Measurements from ENCODE around the gene SLC35A3.
"Not testable (repeated sequence)": the region's sequence is repeated elsewhere in the genome, so short reads cannot be mapped to it uniquely, and the experiment has no call there.

Gene SLC35A3

DNA sequence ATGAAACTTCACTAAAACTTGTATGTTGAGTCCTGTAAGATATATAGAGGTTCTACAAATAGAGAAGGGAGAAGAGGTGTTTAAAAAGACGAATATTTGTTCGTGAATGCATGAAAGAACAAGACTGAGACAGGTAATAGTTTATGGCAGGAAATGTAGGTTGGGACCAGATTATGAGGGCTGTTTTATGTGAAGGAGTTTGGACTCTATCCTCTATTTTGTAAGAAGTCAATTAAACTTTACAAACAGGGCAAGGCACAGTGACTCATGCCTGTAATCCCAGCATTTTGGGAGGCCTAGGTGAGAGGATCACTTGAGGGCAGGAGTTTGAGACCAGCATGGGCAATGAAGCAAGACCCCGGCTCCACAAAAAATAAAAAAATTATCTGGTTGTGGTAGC lies 5.7 kb downstream of the SLC35A3 start:
- Histone ChIP-seq H3K4me1 (ENCODE audit: insufficient read depth, low read length) (peaks cover 6% of the 10 kb centered on the region), H3K4me3 (ENCODE audit: low read depth in 1 of 2, low read length in 2 of 2) (no peak overlapping the region), H3K27ac (ENCODE audit: low read depth, low read length) (no peak overlapping the region), H3K27me3 (ENCODE audit: control insufficient read depth in 1 of 2, insufficient read depth in 2 of 2, low read length in 2 of 2) (no peaks in the 10 kb centered on the region), H3K36me3 (ENCODE audit: insufficient read depth, low read length) (peaks cover 4% of the 10 kb centered on the region), H3K9me3 (ENCODE audit: low read length) (no peaks in the 10 kb centered on the region), H3K9ac (ENCODE audit: low read length) (no peak overlapping the region)

DNA sequence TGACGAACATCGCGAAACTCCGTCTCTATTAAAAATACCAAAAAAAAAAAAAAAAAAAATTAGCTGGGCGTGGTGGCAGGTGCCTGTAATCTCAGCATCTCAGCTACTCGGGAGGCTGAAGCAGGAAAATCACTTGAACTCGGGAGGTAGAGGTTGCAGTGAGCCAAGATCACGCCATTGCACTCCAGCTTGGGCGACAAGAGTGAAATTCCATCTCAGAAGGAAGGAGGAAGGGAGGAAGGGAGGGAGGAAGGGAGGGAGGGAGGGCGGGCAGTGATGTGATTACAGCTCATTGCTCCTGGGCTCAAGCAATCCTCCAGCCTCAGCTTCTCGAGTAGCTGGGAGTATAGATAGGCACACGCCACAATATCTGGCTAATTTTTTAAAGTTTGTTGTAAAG lies 7.5 kb downstream of the SLC35A3 start:
- H3K9me3 ChIP-seq (ENCODE audit: low read length); H3K36me3 ChIP-seq (ENCODE audit: insufficient read depth, low read length); H3K27ac ChIP-seq (ENCODE audit: low read depth, low read length); H3K9ac ChIP-seq (ENCODE audit: low read length); H3K4me1 ChIP-seq (ENCODE audit: insufficient read depth, low read length); H3K4me3 ChIP-seq (ENCODE audit: low read depth in 1 of 2, low read length in 2 of 2); H3K27me3 ChIP-seq (ENCODE audit: control insufficient read depth in 1 of 2, insufficient read depth in 2 of 2, low read length in 2 of 2): not testable (repeated sequence)

DNA sequence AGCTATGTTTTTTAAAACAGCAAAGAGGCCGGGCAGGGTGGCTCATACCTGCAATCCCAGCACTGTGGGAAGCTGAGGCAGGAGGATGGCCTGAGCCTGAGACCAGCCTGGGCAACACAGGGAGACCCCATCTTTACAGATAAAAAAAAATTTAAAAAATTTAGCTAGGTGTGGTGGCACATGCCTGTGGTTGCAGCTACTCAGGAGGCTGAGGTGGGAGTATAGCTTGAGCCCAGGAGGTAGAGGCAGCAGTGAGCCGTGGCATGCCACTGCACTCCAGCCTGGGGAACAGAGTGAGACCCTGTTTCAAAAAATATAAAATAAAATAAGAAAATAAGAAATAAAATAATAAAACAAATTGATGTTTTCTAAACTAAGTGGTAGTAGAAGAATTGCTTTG lies 8.4 kb downstream of the SLC35A3 start:
- H3K4me3 ChIP-seq (ENCODE audit: low read depth in 1 of 2, low read length in 2 of 2) = no peak overlapping the region
- H3K9ac ChIP-seq (ENCODE audit: low read length) = no peak overlapping the region
- H3K4me1 ChIP-seq (ENCODE audit: insufficient read depth, low read length) = no peaks in the 10 kb centered on the region
- no peaks in the 10 kb centered on the region for H3K27me3 ChIP-seq (ENCODE audit: control insufficient read depth in 1 of 2, insufficient read depth in 2 of 2, low read length in 2 of 2)
- H3K27ac ChIP-seq (ENCODE audit: low read depth, low read length) = no peak overlapping the region
- no peaks in the 10 kb centered on the region for H3K9me3 ChIP-seq (ENCODE audit: low read length)
- peaks cover 4% of the 10 kb centered on the region for H3K36me3 ChIP-seq (ENCODE audit: insufficient read depth, low read length)

DNA sequence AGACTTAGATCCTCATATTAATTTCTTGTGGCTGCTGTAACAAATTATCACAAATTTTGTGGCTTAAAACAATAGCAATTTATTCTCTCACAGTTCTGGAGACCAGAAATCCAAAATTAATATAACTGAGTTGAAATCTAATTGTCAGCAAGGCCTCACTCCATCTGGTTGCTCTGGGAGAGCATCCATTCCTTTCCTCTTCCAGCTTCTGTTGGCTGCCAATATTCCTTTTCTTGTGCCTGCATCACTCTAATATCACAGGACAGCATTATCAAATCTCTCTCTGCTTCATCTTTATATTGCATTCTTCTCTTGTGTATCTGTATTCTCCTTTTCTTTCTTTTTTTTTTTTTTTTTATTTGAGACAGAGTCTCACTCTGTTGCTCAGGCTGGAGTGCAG lies 9.3 kb downstream of the SLC35A3 start:
- no peak overlapping the region for H3K27ac ChIP-seq (ENCODE audit: low read depth, low read length)
- H3K27me3 ChIP-seq (ENCODE audit: control insufficient read depth in 1 of 2, insufficient read depth in 2 of 2, low read length in 2 of 2) = no peaks in the 10 kb centered on the region
- no peaks in the 10 kb centered on the region for H3K4me1 ChIP-seq (ENCODE audit: insufficient read depth, low read length)
- no peak overlapping the region for H3K9ac ChIP-seq (ENCODE audit: low read length)
- H3K36me3 ChIP-seq (ENCODE audit: insufficient read depth, low read length) = peaks cover 4% of the 10 kb centered on the region
- no peak overlapping the region for H3K4me3 ChIP-seq (ENCODE audit: low read depth in 1 of 2, low read length in 2 of 2)
- H3K9me3 ChIP-seq (ENCODE audit: low read length) = no peaks in the 10 kb centered on the region

DNA sequence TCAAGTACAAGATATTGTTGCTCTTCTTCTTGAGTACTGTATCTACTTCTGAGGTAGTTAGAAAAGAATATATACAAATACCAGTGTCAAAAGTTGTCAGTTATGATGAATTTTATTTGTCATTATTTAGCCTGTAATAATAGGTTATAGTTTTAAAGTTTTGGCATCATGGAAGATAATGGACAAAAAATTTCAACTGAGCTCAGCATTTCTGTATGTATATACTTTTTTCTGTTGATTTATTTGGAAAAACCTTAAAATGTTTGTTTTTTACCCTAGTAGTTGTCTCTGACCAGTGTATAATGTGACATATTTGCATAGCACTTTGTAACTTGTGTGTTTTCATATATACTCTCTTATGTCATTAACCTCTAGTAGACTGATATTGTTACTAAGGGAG lies 11.1 kb downstream of the SLC35A3 start:
- no peaks in the 10 kb centered on the region for H3K36me3 ChIP-seq (ENCODE audit: insufficient read depth, low read length)
- H3K9ac ChIP-seq (ENCODE audit: low read length) = no peak overlapping the region
- H3K4me3 ChIP-seq (ENCODE audit: low read depth in 1 of 2, low read length in 2 of 2) = no peak overlapping the region
- no peaks in the 10 kb centered on the region for H3K9me3 ChIP-seq (ENCODE audit: low read length)
- H3K27ac ChIP-seq (ENCODE audit: low read depth, low read length) = no peak overlapping the region
- H3K4me1 ChIP-seq (ENCODE audit: insufficient read depth, low read length) = no peaks in the 10 kb centered on the region
- no peaks in the 10 kb centered on the region for H3K27me3 ChIP-seq (ENCODE audit: control insufficient read depth in 1 of 2, insufficient read depth in 2 of 2, low read length in 2 of 2)

DNA sequence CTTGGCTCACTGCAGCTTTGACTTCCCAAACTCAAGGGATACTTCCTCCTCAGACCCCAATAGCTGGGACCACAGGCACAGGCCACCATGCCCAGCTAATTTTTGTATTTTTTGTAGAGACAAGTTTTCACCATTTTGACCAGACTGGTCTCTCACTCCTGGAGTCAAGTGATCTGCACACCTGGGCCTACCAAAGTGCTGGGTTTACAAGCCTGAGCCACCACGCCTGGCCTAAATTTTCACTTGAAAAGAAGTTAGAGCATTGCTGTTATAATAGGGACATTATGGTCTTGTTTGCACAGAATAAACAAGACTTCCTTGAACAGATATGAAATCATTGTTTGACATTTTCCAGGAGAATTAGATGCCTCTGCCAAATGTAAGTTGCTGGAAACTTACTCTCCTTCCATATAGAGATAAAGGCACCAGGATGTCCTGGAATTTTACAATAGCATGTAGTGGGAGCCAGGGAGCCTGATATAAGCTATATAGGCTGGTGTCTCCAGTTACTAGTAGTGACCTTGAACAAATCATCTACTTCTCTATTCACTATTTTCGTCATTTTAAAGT lies 16.9 kb downstream of the SLC35A3 start:
- Histone ChIP-seq H3K4me3 (ENCODE audit: low read depth in 1 of 2, low read length in 2 of 2) (no peak overlapping the region), H3K4me1 (ENCODE audit: insufficient read depth, low read length) (peaks cover 6% of the 10 kb centered on the region), H3K9ac (ENCODE audit: low read length) (no peak overlapping the region), H3K9me3 (ENCODE audit: low read length) (no peaks in the 10 kb centered on the region), H3K27me3 (ENCODE audit: control insufficient read depth in 1 of 2, insufficient read depth in 2 of 2, low read length in 2 of 2) (no peaks in the 10 kb centered on the region), H3K36me3 (ENCODE audit: insufficient read depth, low read length) (no peaks in the 10 kb centered on the region), H3K27ac (ENCODE audit: low read depth, low read length) (no peak overlapping the region)

DNA sequence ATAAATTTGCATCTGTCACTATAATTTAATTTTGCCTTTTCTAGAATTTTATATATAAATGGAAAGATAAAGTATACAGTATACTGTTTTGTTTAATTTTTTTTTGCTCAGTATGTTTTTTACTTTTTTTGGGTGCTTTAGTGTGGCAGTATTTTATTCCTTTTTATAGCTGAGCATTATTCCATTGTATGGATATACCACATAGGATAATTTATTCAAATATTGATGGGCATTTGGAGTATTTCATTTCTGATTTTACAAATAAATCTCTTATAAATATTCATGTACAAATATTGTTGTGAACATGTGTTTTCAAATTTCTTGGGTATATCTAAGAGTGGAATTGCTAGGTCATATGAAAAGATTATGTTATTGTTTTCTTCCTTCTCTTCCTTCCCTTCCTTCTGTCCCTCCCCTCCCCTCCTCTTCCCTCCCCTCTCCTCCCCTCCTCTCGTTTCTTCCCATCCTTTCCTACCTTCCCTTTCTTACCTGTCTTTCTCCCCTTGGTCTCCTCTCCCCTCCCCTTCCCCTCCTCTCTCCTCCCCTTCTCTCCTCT lies 18.5 kb downstream of the SLC35A3 start:
- H3K9ac ChIP-seq (ENCODE audit: low read length) = no peak overlapping the region
- H3K27me3 ChIP-seq (ENCODE audit: control insufficient read depth in 1 of 2, insufficient read depth in 2 of 2, low read length in 2 of 2) = no peaks in the 10 kb centered on the region
- no peak overlapping the region for H3K4me3 ChIP-seq (ENCODE audit: low read depth in 1 of 2, low read length in 2 of 2)
- H3K9me3 ChIP-seq (ENCODE audit: low read length) = no peaks in the 10 kb centered on the region
- H3K36me3 ChIP-seq (ENCODE audit: insufficient read depth, low read length) = peaks cover 2% of the 10 kb centered on the region
- peaks cover 6% of the 10 kb centered on the region for H3K4me1 ChIP-seq (ENCODE audit: insufficient read depth, low read length)
- H3K27ac ChIP-seq (ENCODE audit: low read depth, low read length) = no peak overlapping the region

DNA sequence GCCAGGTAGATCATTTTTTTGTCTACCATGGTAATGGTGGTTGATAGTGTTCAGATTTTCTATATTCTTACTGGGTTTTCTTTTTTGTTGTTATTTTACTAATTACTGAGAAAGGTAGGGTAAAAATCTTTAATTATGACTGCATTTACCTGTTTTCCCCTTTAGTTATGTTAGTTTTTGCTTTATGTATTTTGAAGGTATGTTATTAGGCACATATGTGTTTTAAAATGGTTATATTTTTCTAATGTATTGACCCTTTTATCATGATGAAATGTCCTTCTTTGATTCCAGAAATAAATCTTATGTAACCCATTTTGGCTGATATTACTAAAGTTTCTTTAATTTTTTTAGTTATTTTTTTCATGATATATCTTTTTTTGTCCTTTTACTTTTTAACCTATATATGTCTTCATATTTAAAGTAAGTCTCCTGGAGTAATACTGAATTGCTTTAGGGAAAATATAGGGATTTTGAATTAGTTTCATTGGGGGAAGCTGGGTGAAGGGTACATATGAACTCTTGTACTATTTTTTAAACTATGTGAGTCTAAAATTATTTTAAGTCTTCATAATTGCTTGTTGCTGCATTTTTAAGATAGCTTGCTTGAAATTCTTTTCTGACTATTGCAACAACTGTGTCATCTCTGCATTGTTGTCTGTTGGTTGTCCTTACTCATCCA lies 22.4 kb downstream of the SLC35A3 start:
- H3K4me1 ChIP-seq (ENCODE audit: insufficient read depth, low read length) = no peaks in the 10 kb centered on the region
- no peak overlapping the region for H3K4me3 ChIP-seq (ENCODE audit: low read depth in 1 of 2, low read length in 2 of 2)
- no peaks in the 10 kb centered on the region for H3K9me3 ChIP-seq (ENCODE audit: low read length)
- no peak overlapping the region for H3K9ac ChIP-seq (ENCODE audit: low read length)
- no peak overlapping the region for H3K27ac ChIP-seq (ENCODE audit: low read depth, low read length)
- H3K36me3 ChIP-seq (ENCODE audit: insufficient read depth, low read length) = peaks cover 6% of the 10 kb centered on the region
- no peaks in the 10 kb centered on the region for H3K27me3 ChIP-seq (ENCODE audit: control insufficient read depth in 1 of 2, insufficient read depth in 2 of 2, low read length in 2 of 2)

DNA sequence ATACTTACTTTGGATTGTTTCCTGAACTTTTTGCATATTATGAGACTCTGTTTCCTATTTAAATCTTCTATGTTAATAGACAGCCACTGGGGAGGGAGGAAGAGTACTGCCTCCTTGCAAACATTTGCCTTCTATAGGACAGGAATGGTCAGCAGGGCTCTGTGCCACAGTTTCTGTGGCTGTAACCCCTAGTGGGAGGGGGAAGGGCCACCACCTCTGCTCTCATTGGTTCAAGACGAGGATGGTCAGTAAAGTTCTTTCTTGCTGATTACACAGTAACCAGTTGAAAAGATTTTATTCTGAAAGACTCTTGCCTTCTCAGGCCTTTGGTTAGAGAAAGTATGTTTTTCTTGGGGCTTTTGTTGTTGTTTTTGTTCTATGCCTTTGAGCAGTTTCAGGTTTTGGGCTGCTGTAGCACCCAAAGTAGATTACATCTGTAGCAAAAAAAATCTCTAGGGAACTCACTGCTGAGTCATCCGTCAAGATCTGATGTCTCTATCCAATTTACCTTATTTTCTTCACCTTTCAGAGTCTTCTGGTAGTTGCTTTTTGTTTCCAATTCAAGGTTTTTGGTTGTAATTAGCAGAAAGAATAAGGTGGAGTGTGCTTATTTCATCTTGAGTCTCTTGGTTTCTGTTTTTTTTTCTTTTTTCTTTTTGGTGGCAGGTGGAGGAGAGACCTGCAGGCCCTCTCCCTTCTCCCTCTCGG lies 23.1 kb downstream of the SLC35A3 start:
- H3K36me3 ChIP-seq (ENCODE audit: insufficient read depth, low read length) = peaks cover 6% of the 10 kb centered on the region
- no peak overlapping the region for H3K9ac ChIP-seq (ENCODE audit: low read length)
- H3K27ac ChIP-seq (ENCODE audit: low read depth, low read length) = no peak overlapping the region
- H3K9me3 ChIP-seq (ENCODE audit: low read length) = no peaks in the 10 kb centered on the region
- no peaks in the 10 kb centered on the region for H3K27me3 ChIP-seq (ENCODE audit: control insufficient read depth in 1 of 2, insufficient read depth in 2 of 2, low read length in 2 of 2)
- no peaks in the 10 kb centered on the region for H3K4me1 ChIP-seq (ENCODE audit: insufficient read depth, low read length)
- no peak overlapping the region for H3K4me3 ChIP-seq (ENCODE audit: low read depth in 1 of 2, low read length in 2 of 2)

DNA sequence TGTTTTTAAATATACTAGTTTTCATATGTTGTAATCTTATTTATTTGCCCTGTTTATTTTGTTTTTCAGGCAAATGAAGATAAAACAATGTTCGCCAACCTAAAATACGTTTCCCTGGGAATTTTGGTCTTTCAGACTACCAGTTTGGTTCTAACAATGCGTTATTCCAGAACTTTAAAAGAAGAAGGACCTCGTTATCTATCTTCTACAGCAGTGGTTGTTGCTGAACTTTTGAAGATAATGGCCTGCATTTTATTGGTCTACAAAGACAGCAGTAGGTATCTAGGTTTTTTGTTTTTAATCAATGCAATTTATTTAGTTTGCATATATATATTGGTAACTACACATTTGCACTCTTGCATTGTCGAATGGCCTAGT lies 23.7 kb downstream of the SLC35A3 start:
- H3K9me3 ChIP-seq (ENCODE audit: low read length) = no peaks in the 10 kb centered on the region
- H3K27ac ChIP-seq (ENCODE audit: low read depth, low read length) = no peak overlapping the region
- no peaks in the 10 kb centered on the region for H3K27me3 ChIP-seq (ENCODE audit: control insufficient read depth in 1 of 2, insufficient read depth in 2 of 2, low read length in 2 of 2)
- no peaks in the 10 kb centered on the region for H3K4me1 ChIP-seq (ENCODE audit: insufficient read depth, low read length)
- no peak overlapping the region for H3K9ac ChIP-seq (ENCODE audit: low read length)
- H3K36me3 ChIP-seq (ENCODE audit: insufficient read depth, low read length) = peaks cover 6% of the 10 kb centered on the region
- H3K4me3 ChIP-seq (ENCODE audit: low read depth in 1 of 2, low read length in 2 of 2) = no peak overlapping the region

DNA sequence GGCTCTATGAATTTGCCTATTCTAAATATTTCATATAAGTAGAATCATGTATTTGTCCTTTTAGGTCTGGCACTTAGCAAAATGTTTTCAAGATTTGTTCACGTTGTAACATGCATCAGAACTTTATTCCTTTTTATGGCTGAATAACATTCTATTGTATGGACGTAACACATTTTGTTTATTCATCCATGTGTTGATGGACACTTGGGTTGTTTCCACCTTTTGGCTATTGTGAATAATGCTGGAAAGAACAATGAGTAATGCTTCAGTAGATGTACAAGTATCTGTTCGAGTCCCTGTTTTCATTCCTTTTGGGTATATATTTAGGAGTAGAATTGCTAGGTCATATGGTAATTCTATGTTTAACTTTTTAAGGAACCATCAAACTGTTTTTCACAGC lies 24.7 kb downstream of the SLC35A3 start:
- no peaks in the 10 kb centered on the region for H3K9me3 ChIP-seq (ENCODE audit: low read length)
- no peak overlapping the region for H3K4me3 ChIP-seq (ENCODE audit: low read depth in 1 of 2, low read length in 2 of 2)
- no peaks in the 10 kb centered on the region for H3K4me1 ChIP-seq (ENCODE audit: insufficient read depth, low read length)
- no peak overlapping the region for H3K27ac ChIP-seq (ENCODE audit: low read depth, low read length)
- H3K36me3 ChIP-seq (ENCODE audit: insufficient read depth, low read length) = peaks cover 6% of the 10 kb centered on the region
- no peaks in the 10 kb centered on the region for H3K27me3 ChIP-seq (ENCODE audit: control insufficient read depth in 1 of 2, insufficient read depth in 2 of 2, low read length in 2 of 2)
- H3K9ac ChIP-seq (ENCODE audit: low read length) = no peak overlapping the region

Measured in muscle layer of colon (tissue), 2 donors.